HCT116 (cell line): ENCODE measurements around the gene NPW. TPM values are rescaled to one million over a fixed set of nuclear protein-coding genes. Genes with fewer than 3 reads are reported as not detected.

Experiments used
- ATAC-seq: fragments of 200-7000 bp; cut with Tn5 transposase; 2 replicates; pipeline ENCODE4 v1.9.1; 2020; ENCODE audit warnings: mild to moderate bottlenecking, moderate library complexity
- BruUV-seq: library from RNA; stranded (reverse); fragments of 400-500 nt; replicated peaks from 2 replicates; lab custom pipeline; 2021; lab: Mats Ljungman, UMichigan
- CTCF ChIA-PET: fragments of 300-600 bp; sonication (Branson Sonifier 250); formaldehyde crosslinking; loops from one replicate; lab custom pipeline; 2021; ENCODE audit warnings: antibody characterized with exemption; lab: Charles Lee
- POLR2A ChIA-PET: fragments of 300-600, 350-600 bp; sonication (Branson Sonifier 250); formaldehyde crosslinking; loops from one replicate; lab custom pipeline; 2021; ENCODE audit warnings: antibody characterized with exemption; lab: Charles Lee
- RAD21 ChIA-PET, 2 experiments: fragments of 300-600 bp; sonication (Branson Sonifier 250); formaldehyde crosslinking; loops; one replicate each; lab custom pipeline; 2023; ENCODE audit warnings: low total read pairs in 2 of 2; ENCODE audit not compliant: uncharacterized antibody in 2 of 2, unreplicated experiment in 2 of 2, low non-redundant PET in 1 of 2; lab: Charles Lee
- DNase-seq: peaks from one replicate; pipeline ENCODE4 v3.0.0-alpha.2; 2010; ENCODE audit warnings: low read depth, low spot score
- H2AFZ ChIP-seq: fragments of 200-600 bp; shearing (Covaris generic), sonication (generic); 2 replicates; pipeline ENCODE4 v1.6.1; 2017; ENCODE audit warnings: low read depth, mixed run types, mixed read lengths, antibody characterized with exemption, low read length; ENCODE audit not compliant: poor library complexity, severe bottlenecking
- H3K27ac ChIP-seq: 2 replicates; pipeline ENCODE4 v1.5.1; 2012; ENCODE audit warnings: low read depth, low read length
- H3K27me3 ChIP-seq: fragments of 200-600 bp; sonication (generic); 2 replicates; pipeline ENCODE4 v1.6.1; 2016; ENCODE audit warnings: mixed run types, low read length, mixed read lengths; ENCODE audit not compliant: insufficient read depth
- H3K36me3 ChIP-seq, 2 experiments: fragments of 200-500 bp in 1 of 2; fragments of 200-600 bp in 1 of 2; sonication (Bioruptor generic) in 1 of 2; sonication (generic) in 1 of 2; 2 replicates each; pipeline versions ENCODE4 v1.5.1 to v1.6.1; 2014 to 2016; ENCODE audit warnings: low read length in 2 of 2, inconsistent platforms in 1 of 2, mixed read lengths in 1 of 2, mixed run types in 1 of 2; ENCODE audit not compliant: insufficient read depth in 2 of 2, control insufficient read depth in 1 of 2
- H3K4me1 ChIP-seq, 2 experiments: fragments of 200-600 bp in 1 of 2; sonication (generic) in 1 of 2; 2 replicates each; pipeline versions ENCODE4 v1.5.1 to v1.6.1; 2012 to 2017; ENCODE audit warnings: low read length in 2 of 2, inconsistent platforms in 1 of 2, mild to moderate bottlenecking in 1 of 2, mixed read lengths in 1 of 2, mixed run types in 1 of 2, moderate library complexity in 1 of 2; ENCODE audit not compliant: insufficient read depth in 2 of 2, control insufficient read depth in 1 of 2
- H3K4me2 ChIP-seq: fragments of 200-600 bp; sonication (generic); 2 replicates; pipeline ENCODE4 v1.6.1; 2017; ENCODE audit warnings: mixed run types, low read length, mixed read lengths
- H3K4me3 ChIP-seq, 2 experiments: fragments of 200-600 bp in 1 of 2; sonication (generic) in 1 of 2; replicated peaks in 1 of 2; 2 replicates each; pipeline ENCODE4 v1.5.1; 2011 to 2016; ENCODE audit warnings: low read length in 2 of 2, control low read depth in 1 of 2, low read depth in 1 of 2, mild to moderate bottlenecking in 1 of 2, mixed read lengths in 1 of 2, mixed run types in 1 of 2
- H3K79me2 ChIP-seq: fragments of 200-600 bp; sonication (generic); 2 replicates; pipeline ENCODE4 v1.6.1; 2017; ENCODE audit warnings: mild to moderate bottlenecking, mixed run types, low read length, moderate library complexity, mixed read lengths; ENCODE audit not compliant: insufficient read depth
- H3K9ac ChIP-seq: fragments of 200-600 bp; sonication (generic); 2 replicates; pipeline ENCODE4 v1.6.1; 2016; ENCODE audit warnings: low read length, mixed read lengths
- H3K9me2 ChIP-seq: fragments of 200-600 bp; sonication (generic), shearing (Covaris generic); 2 replicates; pipeline ENCODE4 v1.6.1; 2017; ENCODE audit warnings: mixed run types, mild to moderate bottlenecking, moderate library complexity; ENCODE audit not compliant: insufficient read depth
- H3K9me3 ChIP-seq, 2 experiments: fragments of 200-500 bp in 1 of 2; fragments of 200-600 bp in 1 of 2; sonication (Bioruptor generic) in 1 of 2; sonication (generic) in 1 of 2; 2 replicates each; pipeline ENCODE4 v1.6.1; 2014 to 2017; ENCODE audit warnings: low read length in 2 of 2, mixed read lengths in 2 of 2, inconsistent platforms in 1 of 2, low read depth in 1 of 2, mild to moderate bottlenecking in 1 of 2, mixed run types in 1 of 2, moderate library complexity in 1 of 2; ENCODE audit not compliant: control insufficient read depth in 1 of 2, insufficient read depth in 1 of 2
- H4K20me1 ChIP-seq: fragments of 200-600 bp; sonication (generic), shearing (Covaris generic); 2 replicates; pipeline ENCODE4 v1.6.1; 2017; ENCODE audit warnings: mixed run types, mild to moderate bottlenecking, moderate library complexity; ENCODE audit not compliant: insufficient read depth
- ATF3 ChIP-seq: IDR thresholded peaks from 2 replicates; pipeline ENCODE4 v1.6.1; 2012
- CBX3 ChIP-seq: IDR thresholded peaks from 2 replicates; pipeline ENCODE4 v1.6.1; 2012; ENCODE audit warnings: low read depth
- CEBPB ChIP-seq: IDR thresholded peaks from 2 replicates; pipeline ENCODE4 v1.6.1; 2012; ENCODE audit warnings: low read depth
- CTCF ChIP-seq, 3 experiments: fragments of 200-600 bp in 1 of 3; sonication (generic) in 1 of 3; IDR thresholded peaks in 2 of 3; conservative IDR thresholded peaks in 1 of 3; 2 replicates each; pipeline ENCODE4 v1.5.1; 2012 to 2017; ENCODE audit warnings: low read depth in 2 of 3, low read length in 2 of 3, antibody characterized with exemption in 1 of 3, borderline replicate concordance in 1 of 3, control low read depth in 1 of 3, mild to moderate bottlenecking in 1 of 3, mixed read lengths in 1 of 3, mixed run types in 1 of 3, moderate library complexity in 1 of 3; ENCODE audit not compliant: insufficient read depth in 1 of 3
- EGR1 ChIP-seq: IDR thresholded peaks from 2 replicates; pipeline ENCODE4 v1.6.1; 2012; ENCODE audit warnings: low read depth
- ELF1 ChIP-seq: IDR thresholded peaks from 2 replicates; pipeline ENCODE4 v1.6.1; 2012; ENCODE audit warnings: low read depth, borderline replicate concordance
- EZH2 ChIP-seq: fragments of 200-600 bp; sonication (generic); IDR thresholded peaks from 2 replicates; pipeline ENCODE4 v1.6.1; 2017; ENCODE audit warnings: antibody characterized with exemption, mixed run types
- JUND ChIP-seq: IDR thresholded peaks from 2 replicates; pipeline ENCODE4 v1.6.1; 2012
- MAX ChIP-seq: IDR thresholded peaks from 2 replicates; pipeline ENCODE4 v1.6.1; 2012
- POLR2A ChIP-seq: IDR thresholded peaks from 2 replicates; pipeline ENCODE4 v1.7.0; 2011; ENCODE audit warnings: borderline replicate concordance; ENCODE audit not compliant: insufficient read depth, insufficient read length; ENCODE audit errors: extremely low read depth
- POLR2AphosphoS5 ChIP-seq: IDR thresholded peaks from 2 replicates; pipeline ENCODE4 v1.6.1; 2011; ENCODE audit warnings: mild to moderate bottlenecking, low read depth, low read length, moderate library complexity
- RAD21 ChIP-seq: IDR thresholded peaks from 2 replicates; pipeline ENCODE4 v1.6.1; 2012; ENCODE audit warnings: low read depth, mild to moderate bottlenecking
- REST ChIP-seq: IDR thresholded peaks from 2 replicates; pipeline ENCODE4 v1.6.1; 2012; ENCODE audit warnings: low read depth
- SIN3A ChIP-seq: IDR thresholded peaks from 2 replicates; pipeline ENCODE4 v1.6.1; 2012; ENCODE audit warnings: low read depth
- SP1 ChIP-seq: IDR thresholded peaks from 2 replicates; pipeline ENCODE4 v1.6.1; 2012; ENCODE audit warnings: low read depth
- TCF7L2 ChIP-seq: IDR thresholded peaks from 2 replicates; pipeline ENCODE4 v1.7.0; 2011; ENCODE audit warnings: borderline replicate concordance, inconsistent platforms; ENCODE audit not compliant: insufficient read depth, insufficient read length; ENCODE audit errors: extremely low read depth
- ZBTB33 ChIP-seq: IDR thresholded peaks from 2 replicates; pipeline ENCODE4 v1.6.1; 2011; ENCODE audit warnings: mild to moderate bottlenecking, low read length, moderate library complexity; ENCODE audit not compliant: insufficient replicate concordance; ENCODE audit errors: extremely low read depth
- ZFX ChIP-seq: fragments of 450-650 bp; IDR thresholded peaks from 2 replicates; pipeline ENCODE4 v1.6.1; 2017
- ZNF274 ChIP-seq: fragments of 200-500 bp; sonication (Bioruptor generic); IDR thresholded peaks from 2 replicates; pipeline ENCODE4 v1.6.1; 2014; ENCODE audit warnings: mild to moderate bottlenecking, low read depth, low read length, inconsistent platforms
- intact Hi-C: fragments of 100-400 bp; cut with micrococcal nuclease; formaldehyde crosslinking; loops from 2 replicates; pipeline ENCODE4 v1.10.0; 2022
- total RNA-seq: library from RNA; stranded (reverse); gene quantifications from one replicate; pipeline ENCODE4 v1.2.1, GENCODE V29; 2021; ENCODE audit not compliant: unreplicated experiment

Gene NPW
- total RNA-seq, 1 experiment from 2014 or later, result 226 TPM

GRCh38 chr16:1971796-1972489 lies 47.6 kb upstream of the NPW start, which contains the start of gene TBL3:
TBL3 (plus strand) TSS chr16:1972053; CDS start chr16:1972165, 112 bp downstream.
- ATAC-seq (peak; percentile 85), DNase-seq (peak; percentile 83)
- Histone ChIP-seq H3K27me3 (no peaks in the 10 kb centered on the region), H3K4me3 (peak within 1 kb of the TSS; percentile 75 to 96), H2AFZ (peak within 1 kb of the TSS; percentile 61), H3K4me1 (peaks cover 7 to 16% of the 10 kb centered on the region in 2 experiments), H3K27ac (peak within 1 kb of the TSS; percentile 95), H3K9me3 (no peaks in the 10 kb centered on the region), H3K79me2 (peaks cover 37% of the 10 kb centered on the region), H3K4me2 (peak within 1 kb of the TSS; percentile 98), H4K20me1 (no peaks in the 10 kb centered on the region), H3K36me3 (peaks cover 0 to 31% of the 10 kb centered on the region in 2 experiments; a peak in 2 of 4 replicates), H3K9ac (peak within 1 kb of the TSS; percentile 98), H3K9me2 (no peaks in the 10 kb centered on the region)
- intact Hi-C loops, result no loop called here
- ChIA-PET POLR2A (interaction anchor here (0.9 to 4.0 kb wide), 5 partner anchors 9 to 183 kb away, joined by 3 to 21 read pairs (median 4); partner anchors contain the start of genes NOXO1 and TRAF7), RAD21 (no interaction called here), CTCF (interaction anchor here (0.6 to 1.5 kb wide), 3 partner anchors 32 to 169 kb away, joined by 3 to 5 read pairs (median 3); no protein-coding TSS in a partner anchor)
- no TSS peak for BruUV-seq
- no peak for TF ChIP-seq SIN3A
- no peak for TF ChIP-seq ATF3
- TF ChIP-seq CTCF (IDR thresholded peaks at IDR 0.05 in 2 of 3, conservative IDR thresholded peaks at IDR 0.05 in 1 of 3; ENCODE audit: borderline replicate concordance in 1 of 3, insufficient read depth in 1 of 3, low read depth in 2 of 3, low read length in 2 of 3), result no peak
- peak; percentile 82 for TF ChIP-seq ZBTB33
- TF ChIP-seq ZNF274, result no peak
- no peak for TF ChIP-seq CBX3
- TF ChIP-seq POLR2A, result peak; percentile 85
- no peak for TF ChIP-seq SP1
- peak; percentile 64 for TF ChIP-seq TCF7L2
- no peak for TF ChIP-seq RAD21
- TF ChIP-seq POLR2AphosphoS5, result peak; percentile 85
- TF ChIP-seq CEBPB, result no peak
- TF ChIP-seq EZH2, result no peak
- TF ChIP-seq ZFX, result peak; percentile 23; the same call in 1 of the 2 replicates
- no peak for TF ChIP-seq EGR1
- TF ChIP-seq MAX, result no peak
- no peak for TF ChIP-seq ELF1
- TF ChIP-seq REST, result no peak
- no peak for TF ChIP-seq JUND
